K562 (cell line): ENCODE measurements around the gene SIGLEC5. TPM values are rescaled to one million over a fixed set of nuclear protein-coding genes. Genes with fewer than 3 reads are reported as not detected.
A peak's percentile ranks its signal among the peaks of the same experiment; 100 is the strongest.

Source experiments
- ARID2 ChIP-seq: fragments of 450-650 bp; IDR thresholded peaks from 2 replicates; pipeline ENCODE4 v1.6.1; 2017; ENCODE audit warnings: antibody characterized with exemption, mild to moderate bottlenecking
- C11orf30 ChIP-seq: fragments of 450-650 bp; IDR thresholded peaks from 2 replicates; pipeline ENCODE4 v1.6.1; 2016; ENCODE audit warnings: low read depth, mild to moderate bottlenecking
- DPF2 ChIP-seq: fragments of 450-650 bp; IDR thresholded peaks from 2 replicates; pipeline ENCODE4 v1.6.1; 2016
- LEF1 ChIP-seq: fragments of 450-650 bp; IDR thresholded peaks from 2 replicates; pipeline ENCODE4 v1.6.1; 2016; ENCODE audit warnings: mild to moderate bottlenecking
- MAZ ChIP-seq, 2 experiments: fragments of 450-650 bp in 1 of 2; sonication (generic) in 1 of 2; formaldehyde crosslinking; IDR thresholded peaks in 1 of 2; conservative IDR thresholded peaks in 1 of 2; 2 replicates each; pipeline versions ENCODE4 v1.4.0 to v1.5.0; 2020; ENCODE audit warnings: mild to moderate bottlenecking in 1 of 2, missing genetic modification reagents in 1 of 2
- RFX5 ChIP-seq: IDR thresholded peaks from 2 replicates; pipeline ENCODE4 v1.6.1; 2011; ENCODE audit warnings: low read depth, mild to moderate bottlenecking, improper control_type of control experiment, low read length
- RUNX1 ChIP-seq: sonication (generic); IDR thresholded peaks from 2 replicates; pipeline ENCODE4 v1.6.1; 2016; ENCODE audit warnings: antibody characterized with exemption, low read depth
- SMC3 ChIP-seq: conservative IDR thresholded peaks from 2 replicates; pipeline ENCODE4 v1.6.1; 2011; ENCODE audit warnings: low read depth, low read length, improper control_type of control experiment; ENCODE audit not compliant: insufficient read depth
- STAG1 ChIP-seq: sonication (generic); formaldehyde crosslinking; IDR thresholded peaks from 2 replicates; pipeline ENCODE4 v1.5.0; 2020; ENCODE audit warnings: missing genetic modification reagents, borderline replicate concordance
- XRCC4 ChIP-seq: IDR thresholded peaks from one replicate; pipeline ENCODE4 v1.6.1; 2011; ENCODE audit not compliant: insufficient read depth, insufficient read length; ENCODE audit errors: extremely low read depth
- ZKSCAN8 ChIP-seq: fragments of 200-800 bp; sonication (Bioruptor generic); IDR thresholded peaks from 2 replicates; pipeline ENCODE4 v1.6.1; 2016; ENCODE audit warnings: missing genetic modification characterization, missing compliant biosample characterization
- ZNF316 ChIP-seq: fragments of 450-650 bp; IDR thresholded peaks from 2 replicates; pipeline ENCODE4 v1.6.1; 2016
- ZNF717 ChIP-seq: fragments of 250-450 bp; sonication (Bioruptor Pico); IDR thresholded peaks from 2 replicates; pipeline ENCODE4 v1.5.0; 2021
- polyA plus RNA-seq, 8 experiments: library from polyadenylated mRNA; depleted of rRNA in 4 of 8; stranded (reverse) in 5 of 8; unstranded in 3 of 8; fragments of >200 nt; fragmentation: Nextera tagmentation in 2 of 8; fragmentation: Illumina TruSeq in 1 of 8; extraction: Ambion mirVana in 2 of 8; extraction: Trizol in 1 of 8; gene quantifications; 2 replicates each; pipeline versions ENCODE4 v1.2.1 to v1.2.3, GENCODE V29; 2011 to 2014; ENCODE audit warnings: inconsistent platforms in 1 of 8, missing spikeins in 1 of 8
- total RNA-seq, 7 experiments: library from RNA; depleted of rRNA in 6 of 7; stranded (reverse); fragments of >200 nt in 6 of 7; fragmentation: Illumina TruSeq in 2 of 7; extraction: Trizol in 2 of 7; gene quantifications; 2 replicates each; pipeline versions ENCODE4 v1.2.1 to v1.2.3, GENCODE V29; 2011 to 2021; ENCODE audit warnings: low replicate concordance in 1 of 7
- TF ChIP-seq, protein P1 (sequence below): sonication (generic); formaldehyde crosslinking; IDR thresholded peaks from 2 replicates; pipeline ENCODE4 v1.8.1; 2023; ENCODE audit warnings: missing genetic modification reagents, mild to moderate bottlenecking, borderline replicate concordance
- TF ChIP-seq, protein P2 (sequence below): fragments of 450-650 bp; conservative IDR thresholded peaks from 2 replicates; pipeline ENCODE4 v1.6.1; 2016; ENCODE audit warnings: missing genetic modification characterization, low read depth, mild to moderate bottlenecking, control low read depth, missing compliant biosample characterization
- TF ChIP-seq, protein P3 (sequence below): fragments of 450-650 bp; IDR thresholded peaks from 2 replicates; pipeline ENCODE4 v1.6.1; 2016; ENCODE audit warnings: borderline replicate concordance
- TF ChIP-seq, protein P4 (sequence below): fragments of 450-650 bp; formaldehyde crosslinking; IDR thresholded peaks from 2 replicates; pipeline ENCODE4 v1.4.0; 2020; ENCODE audit warnings: mild to moderate bottlenecking, moderate library complexity

Gene SIGLEC5
- total and polyA plus RNA-seq, 9 of the 15 experiments (the other 6 are each of a cell fraction or from before 2014, with no cell fraction given), result 0.14 TPM; not detected in 8

DNA sequence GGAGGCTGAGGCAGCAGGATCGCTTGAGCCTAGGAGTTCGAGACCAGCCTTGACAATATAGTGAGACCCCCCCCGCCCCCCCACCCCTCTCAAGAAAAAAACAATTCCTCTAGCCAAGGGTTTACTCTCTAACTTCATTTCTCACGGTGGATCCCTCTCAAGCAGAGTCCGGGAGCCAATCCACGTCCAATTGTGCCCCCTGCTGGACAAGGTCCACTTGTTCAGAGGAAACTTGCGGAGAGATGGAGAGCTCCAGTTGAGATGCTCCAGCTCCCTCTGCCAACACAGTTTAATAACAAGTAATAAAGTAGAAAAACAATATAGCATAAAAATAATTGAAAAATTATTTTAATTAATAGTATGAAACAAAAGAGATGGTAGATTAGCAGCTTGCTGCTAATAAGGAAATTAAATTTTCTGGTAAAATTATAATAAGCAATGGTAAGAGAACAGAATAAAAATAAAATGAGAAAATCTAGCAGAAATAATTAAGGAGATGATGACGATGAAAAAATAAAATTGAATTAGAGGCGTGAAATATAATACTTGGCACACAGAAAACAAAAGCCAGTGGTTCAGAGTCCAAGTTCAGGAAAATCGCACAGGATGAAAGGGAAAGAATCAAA is 30.9 kb upstream of the SIGLEC5 start (continued):
- TF ChIP-seq, protein P1, sequence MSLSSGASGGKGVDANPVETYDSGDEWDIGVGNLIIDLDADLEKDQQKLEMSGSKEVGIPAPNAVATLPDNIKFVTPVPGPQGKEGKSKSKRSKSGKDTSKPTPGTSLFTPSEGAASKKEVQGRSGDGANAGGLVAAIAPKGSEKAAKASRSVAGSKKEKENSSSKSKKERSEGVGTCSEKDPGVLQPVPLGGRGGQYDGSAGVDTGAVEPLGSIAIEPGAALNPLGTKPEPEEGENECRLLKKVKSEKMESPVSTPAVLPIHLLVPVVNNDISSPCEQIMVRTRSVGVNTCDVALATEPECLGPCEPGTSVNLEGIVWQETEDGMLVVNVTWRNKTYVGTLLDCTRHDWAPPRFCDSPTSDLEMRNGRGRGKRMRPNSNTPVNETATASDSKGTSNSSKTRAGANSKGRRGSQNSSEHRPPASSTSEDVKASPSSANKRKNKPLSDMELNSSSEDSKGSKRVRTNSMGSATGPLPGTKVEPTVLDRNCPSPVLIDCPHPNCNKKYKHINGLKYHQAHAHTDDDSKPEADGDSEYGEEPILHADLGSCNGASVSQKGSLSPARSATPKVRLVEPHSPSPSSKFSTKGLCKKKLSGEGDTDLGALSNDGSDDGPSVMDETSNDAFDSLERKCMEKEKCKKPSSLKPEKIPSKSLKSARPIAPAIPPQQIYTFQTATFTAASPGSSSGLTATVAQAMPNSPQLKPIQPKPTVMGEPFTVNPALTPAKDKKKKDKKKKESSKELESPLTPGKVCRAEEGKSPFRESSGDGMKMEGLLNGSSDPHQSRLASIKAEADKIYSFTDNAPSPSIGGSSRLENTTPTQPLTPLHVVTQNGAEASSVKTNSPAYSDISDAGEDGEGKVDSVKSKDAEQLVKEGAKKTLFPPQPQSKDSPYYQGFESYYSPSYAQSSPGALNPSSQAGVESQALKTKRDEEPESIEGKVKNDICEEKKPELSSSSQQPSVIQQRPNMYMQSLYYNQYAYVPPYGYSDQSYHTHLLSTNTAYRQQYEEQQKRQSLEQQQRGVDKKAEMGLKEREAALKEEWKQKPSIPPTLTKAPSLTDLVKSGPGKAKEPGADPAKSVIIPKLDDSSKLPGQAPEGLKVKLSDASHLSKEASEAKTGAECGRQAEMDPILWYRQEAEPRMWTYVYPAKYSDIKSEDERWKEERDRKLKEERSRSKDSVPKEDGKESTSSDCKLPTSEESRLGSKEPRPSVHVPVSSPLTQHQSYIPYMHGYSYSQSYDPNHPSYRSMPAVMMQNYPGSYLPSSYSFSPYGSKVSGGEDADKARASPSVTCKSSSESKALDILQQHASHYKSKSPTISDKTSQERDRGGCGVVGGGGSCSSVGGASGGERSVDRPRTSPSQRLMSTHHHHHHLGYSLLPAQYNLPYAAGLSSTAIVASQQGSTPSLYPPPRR, result no peak
- TF ChIP-seq RFX5 (no peak), DPF2 (no peak), SMC3 (peak; percentile 90), STAG1 (CRISPR knock-in tag) (peak; percentile 75; the same call in 1 of the 2 replicates), ZKSCAN8 (CRISPR knock-in tag) (no peak), ARID2 (no peak), XRCC4 (no peak), LEF1 (no peak), C11orf30 (peak; percentile 17; the same call in 1 of the 2 replicates), MAZ (CRISPR knock-in tag; conservative IDR thresholded peaks at IDR 0.05 in 1 of 2, IDR thresholded peaks at IDR 0.05 in 1 of 2) (peak in 1 of 2 experiments; percentile 34; a peak in 2 of 4 replicates), RUNX1 (no peak), ZNF316 (no peak), ZNF717 (CRISPR knock-in tag) (no peak)
- TF ChIP-seq, protein P2, sequence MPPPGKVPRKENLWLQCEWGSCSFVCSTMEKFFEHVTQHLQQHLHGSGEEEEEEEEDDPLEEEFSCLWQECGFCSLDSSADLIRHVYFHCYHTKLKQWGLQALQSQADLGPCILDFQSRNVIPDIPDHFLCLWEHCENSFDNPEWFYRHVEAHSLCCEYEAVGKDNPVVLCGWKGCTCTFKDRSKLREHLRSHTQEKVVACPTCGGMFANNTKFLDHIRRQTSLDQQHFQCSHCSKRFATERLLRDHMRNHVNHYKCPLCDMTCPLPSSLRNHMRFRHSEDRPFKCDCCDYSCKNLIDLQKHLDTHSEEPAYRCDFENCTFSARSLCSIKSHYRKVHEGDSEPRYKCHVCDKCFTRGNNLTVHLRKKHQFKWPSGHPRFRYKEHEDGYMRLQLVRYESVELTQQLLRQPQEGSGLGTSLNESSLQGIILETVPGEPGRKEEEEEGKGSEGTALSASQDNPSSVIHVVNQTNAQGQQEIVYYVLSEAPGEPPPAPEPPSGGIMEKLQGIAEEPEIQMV, result no peak
- TF ChIP-seq, protein P3, sequence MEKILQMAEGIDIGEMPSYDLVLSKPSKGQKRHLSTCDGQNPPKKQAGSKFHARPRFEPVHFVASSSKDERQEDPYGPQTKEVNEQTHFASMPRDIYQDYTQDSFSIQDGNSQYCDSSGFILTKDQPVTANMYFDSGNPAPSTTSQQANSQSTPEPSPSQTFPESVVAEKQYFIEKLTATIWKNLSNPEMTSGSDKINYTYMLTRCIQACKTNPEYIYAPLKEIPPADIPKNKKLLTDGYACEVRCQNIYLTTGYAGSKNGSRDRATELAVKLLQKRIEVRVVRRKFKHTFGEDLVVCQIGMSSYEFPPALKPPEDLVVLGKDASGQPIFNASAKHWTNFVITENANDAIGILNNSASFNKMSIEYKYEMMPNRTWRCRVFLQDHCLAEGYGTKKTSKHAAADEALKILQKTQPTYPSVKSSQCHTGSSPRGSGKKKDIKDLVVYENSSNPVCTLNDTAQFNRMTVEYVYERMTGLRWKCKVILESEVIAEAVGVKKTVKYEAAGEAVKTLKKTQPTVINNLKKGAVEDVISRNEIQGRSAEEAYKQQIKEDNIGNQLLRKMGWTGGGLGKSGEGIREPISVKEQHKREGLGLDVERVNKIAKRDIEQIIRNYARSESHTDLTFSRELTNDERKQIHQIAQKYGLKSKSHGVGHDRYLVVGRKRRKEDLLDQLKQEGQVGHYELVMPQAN, result no peak
- TF ChIP-seq, protein P4, sequence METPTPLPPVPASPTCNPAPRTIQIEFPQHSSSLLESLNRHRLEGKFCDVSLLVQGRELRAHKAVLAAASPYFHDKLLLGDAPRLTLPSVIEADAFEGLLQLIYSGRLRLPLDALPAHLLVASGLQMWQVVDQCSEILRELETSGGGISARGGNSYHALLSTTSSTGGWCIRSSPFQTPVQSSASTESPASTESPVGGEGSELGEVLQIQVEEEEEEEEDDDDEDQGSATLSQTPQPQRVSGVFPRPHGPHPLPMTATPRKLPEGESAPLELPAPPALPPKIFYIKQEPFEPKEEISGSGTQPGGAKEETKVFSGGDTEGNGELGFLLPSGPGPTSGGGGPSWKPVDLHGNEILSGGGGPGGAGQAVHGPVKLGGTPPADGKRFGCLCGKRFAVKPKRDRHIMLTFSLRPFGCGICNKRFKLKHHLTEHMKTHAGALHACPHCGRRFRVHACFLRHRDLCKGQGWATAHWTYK (CRISPR knock-in tag), result no peak
